GM12878 (cell line): ENCODE measurements around the gene DENND1C. TPM values are rescaled to one million over a fixed set of nuclear protein-coding genes. Genes with fewer than 3 reads are reported as not detected.

Experiments
- ATAC-seq: fragments of 200-7000 bp; cut with Tn5 transposase; 3 replicates; pipeline ENCODE4 v1.9.1; 2020; ENCODE audit warnings: mild to moderate bottlenecking, moderate library complexity
- BruUV-seq: library from RNA; stranded (reverse); fragments of 400-500 nt; replicated peaks from 2 replicates; lab custom pipeline; 2021; lab: Mats Ljungman, UMichigan
- CTCF ChIA-PET: fragments of 300-600 bp; sonication (Branson Sonifier 250); formaldehyde crosslinking; extraction: SDS; loops from one replicate; lab custom pipeline; 2021; ENCODE audit warnings: inconsistent platforms; lab: Yijun Ruan, JAX
- POLR2A ChIA-PET: fragments of 350-600 bp; formaldehyde crosslinking; extraction: SDS; loops from one replicate; lab custom pipeline; 2021; ENCODE audit warnings: inconsistent platforms; lab: Charles Lee
- RAD21 ChIA-PET: fragments of 300-600 bp; sonication (Branson Sonifier 250); formaldehyde crosslinking; loops from one replicate; lab custom pipeline; 2023; ENCODE audit warnings: antibody characterized with exemption; ENCODE audit not compliant: unreplicated experiment; lab: Charles Lee
- SMC1A ChIA-PET: fragments of 300-600 bp; sonication (Branson Sonifier 250); formaldehyde crosslinking; loops from one replicate; lab custom pipeline; 2023; ENCODE audit not compliant: unreplicated experiment, uncharacterized antibody; lab: Charles Lee
- DNase-seq: peaks from one replicate; pipeline ENCODE4 v3.0.0-alpha.2; 2011; ENCODE audit warnings: low read depth, low spot score
- FAIRE-seq: peaks from 3 replicates; lab custom pipeline; 2011; peaks lifted over from hg19 to GRCh38; lab: Jason Lieb, UNC
- H2AFZ ChIP-seq: 2 replicates; pipeline ENCODE4 v1.6.0; 2011; ENCODE audit warnings: low read depth, low read length, control low read depth; ENCODE audit not compliant: control insufficient read depth
- H3K27ac ChIP-seq: 2 replicates; pipeline ENCODE4 v1.5.1; 2011; ENCODE audit warnings: control low read depth; ENCODE audit not compliant: control insufficient read depth, insufficient read depth
- H3K27me3 ChIP-seq, 2 experiments: replicated peaks in 1 of 2; 2 replicates each; pipeline versions ENCODE4 v1.6.0 to v1.6.1; 2011; ENCODE audit warnings: low read length in 1 of 2; ENCODE audit not compliant: control insufficient read depth in 2 of 2, insufficient read depth in 2 of 2
- H3K36me3 ChIP-seq, 2 experiments: 2 replicates each; pipeline ENCODE4 v1.5.1; 2011; ENCODE audit warnings: low read length in 1 of 2; ENCODE audit not compliant: control insufficient read depth in 2 of 2, insufficient read depth in 2 of 2
- H3K4me1 ChIP-seq: 2 replicates; pipeline ENCODE4 v1.6.1; 2011; ENCODE audit warnings: mild to moderate bottlenecking, low read length, moderate library complexity, mixed read lengths; ENCODE audit not compliant: control insufficient read depth, insufficient read depth
- H3K4me2 ChIP-seq: 2 replicates; pipeline ENCODE4 v1.6.0; 2011; ENCODE audit warnings: control low read depth; ENCODE audit not compliant: control insufficient read depth, insufficient read depth
- H3K4me3 ChIP-seq: fragments of 200-600 bp; sonication (generic); 2 replicates; pipeline ENCODE4 v1.5.1; 2016
- H3K79me2 ChIP-seq: 2 replicates; pipeline ENCODE4 v1.6.0; 2011; ENCODE audit warnings: low read length; ENCODE audit not compliant: control insufficient read depth, insufficient read depth
- H3K9ac ChIP-seq: 2 replicates; pipeline ENCODE4 v1.8.0; 2011; ENCODE audit warnings: low read length, control low read depth, mixed read lengths; ENCODE audit not compliant: control insufficient read depth, insufficient read depth
- H3K9me3 ChIP-seq: replicated peaks from 3 replicates; pipeline ENCODE4 v1.5.1; 2011; ENCODE audit warnings: mild to moderate bottlenecking, low read length; ENCODE audit not compliant: control insufficient read depth, insufficient read depth
- H4K20me1 ChIP-seq: 2 replicates; pipeline ENCODE4 v1.6.0; 2011; ENCODE audit not compliant: control insufficient read depth, insufficient read depth
- ATF7 ChIP-seq: fragments of 450-650 bp; IDR thresholded peaks from 2 replicates; pipeline ENCODE4 v1.6.1; 2016; ENCODE audit warnings: low read depth, mild to moderate bottlenecking
- BCL3 ChIP-seq: IDR thresholded peaks from 2 replicates; pipeline ENCODE4 v1.6.1; 2011; ENCODE audit warnings: borderline replicate concordance, low read depth, mild to moderate bottlenecking, moderate library complexity, low read length; ENCODE audit not compliant: insufficient read depth, poor library complexity, severe bottlenecking
- JUNB ChIP-seq: IDR thresholded peaks from 2 replicates; pipeline ENCODE4 v1.6.1; 2016; ENCODE audit warnings: antibody characterized with exemption, mild to moderate bottlenecking
- NFIC ChIP-seq: IDR thresholded peaks from 2 replicates; pipeline ENCODE4 v1.6.1; 2012; ENCODE audit warnings: low read depth, mild to moderate bottlenecking, inconsistent platforms, low read length, moderate library complexity
- SREBF2 ChIP-seq: IDR thresholded peaks from 2 replicates; pipeline ENCODE4 v1.6.1; 2012; ENCODE audit warnings: mild to moderate bottlenecking, low read length
- STAT1 ChIP-seq: fragments of 450-650 bp; conservative IDR thresholded peaks from 2 replicates; pipeline ENCODE4 v1.6.1; 2014; ENCODE audit warnings: antibody characterized with exemption, mild to moderate bottlenecking
- ZBTB40 ChIP-seq: fragments of 450-650 bp; IDR thresholded peaks from 2 replicates; pipeline ENCODE4 v1.6.1; 2016; ENCODE audit warnings: mild to moderate bottlenecking, moderate library complexity, borderline replicate concordance
- WGBS: methylation state at CpG from one replicate; pipeline ENCODE4 v1.1.6; 2016; ENCODE audit warnings: low lambda C conversion rate; ENCODE audit not compliant: insufficient replicate concordance, insufficient coverage; ENCODE audit errors: missing lambda C conversion rate; 5-methylcytosine and 5-hydroxymethylcytosine counted together
- in situ Hi-C: fragments of 300-500 bp; cut with MboI; formaldehyde crosslinking; loops from 9 replicates; pipeline ENCODE4 v1.14.3; 2018; ENCODE audit warnings: mixed read lengths
- intact Hi-C: fragments of 100-400 bp; cut with micrococcal nuclease; formaldehyde crosslinking; loops from one replicate; pipeline ENCODE4 v1.14.2; 2022; ENCODE audit not compliant: unreplicated experiment
- polyA plus RNA-seq, 11 experiments: library from polyadenylated mRNA; depleted of rRNA in 4 of 11; unstranded in 6 of 11; stranded (reverse) in 5 of 11; fragments of >200 nt; fragmentation: Nextera tagmentation in 4 of 11; fragmentation: Illumina TruSeq in 1 of 11; extraction: Ambion mirVana in 4 of 11; extraction: Trizol in 1 of 11; gene quantifications; 1 replicate in 1 of 11; 2 replicates in 10 of 11; pipeline versions ENCODE4 v1.2.1 to v1.2.3, GENCODE V29; 2011 to 2016; ENCODE audit warnings: inconsistent platforms in 2 of 11, missing spikeins in 2 of 11, low read depth in 1 of 11
- total RNA-seq, 4 experiments: library from RNA; depleted of rRNA in 3 of 4; stranded (reverse); fragments of >200 nt in 3 of 4; fragmentation: Illumina TruSeq in 1 of 4; extraction: Trizol in 1 of 4; gene quantifications; 2 replicates each; pipeline versions ENCODE4 v1.2.1 to v1.2.3, GENCODE V29; 2013 to 2021

Gene DENND1C
- total and polyA plus RNA-seq, 10 of the 15 experiments (the other 5 are each of a cell fraction or from before 2014, with no cell fraction given), result 2.4 to 54.3 (median 32.7) TPM

- TF ChIP-seq NFIC (peak; percentile 23; the same call in 1 of the 2 replicates), ZBTB40 (peak; percentile 34; the same call in 1 of the 2 replicates), ATF7 (peak; percentile 24; the same call in 1 of the 2 replicates), STAT1 (no peak), JUNB (peak; percentile 57), BCL3 (peak; percentile 21), SREBF2 (no peak)
- ChIA-PET SMC1A (interaction anchor here (0.7 to 2.6 kb wide), 10 partner anchors 9 to 122 kb away, joined by 3 to 8 read pairs (median 5); partner anchors contain the start of gene TNFSF9), RAD21 (interaction anchor here (1.0 to 1.7 kb wide), 4 partner anchors 9 to 219 kb away, joined by 3 to 7 read pairs (median 4); partner anchors contain the start of genes GPR108 and TNFSF9), CTCF (interaction anchor here (1.2 to 3.7 kb wide), 2 partner anchors 82 to 112 kb away, joined by 3 to 13 read pairs; no protein-coding TSS in a partner anchor), POLR2A (interaction anchor here (0.8 to 4.0 kb wide), 10 partner anchors 9 to 150 kb away, joined by 3 to 15 read pairs (median 6); partner anchors contain the start of genes DENND1C, TNFSF14 and TNFSF9)
- H3K4me3 ChIP-seq, result peak overlapping the region; percentile 9; the same call in 1 of the 2 replicates
- peaks cover 14% of the 10 kb centered on the region for H3K79me2 ChIP-seq
- 0 out of 3 replicates have a peak, but pooled peaks have one; percentile 2 for ATAC-seq
- in situ Hi-C loops (loop anchor here (5.0 kb wide), 2 partner anchors 218 to 343 kb away; partner anchors contain the start of genes GPR108 and TRIP10), intact Hi-C loops (loop anchor here (2.0 kb wide), 1 partner anchor 14 kb away; no protein-coding TSS in a partner anchor)
- H3K4me2 ChIP-seq, result peak overlapping the region; percentile 99
- peak overlapping the region; percentile 4; the same call in 1 of the 2 replicates for H3K9ac ChIP-seq
- no peak for FAIRE-seq
- BruUV-seq, result no TSS peak
- WGBS, result 4% methylated on average over 2 of the region's 2 CpGs
- no peaks in the 10 kb centered on the region for H3K27me3 ChIP-seq
- H3K27ac ChIP-seq, result peak overlapping the region; percentile 98
- no peaks in the 10 kb centered on the region for H4K20me1 ChIP-seq
- DNase-seq, result no peak
- H3K9me3 ChIP-seq, result no peaks in the 10 kb centered on the region; the same call in 1 of the 3 replicates
- H2AFZ ChIP-seq, result no peak overlapping the region
- no peaks in the 10 kb centered on the region for H3K36me3 ChIP-seq
- H3K4me1 ChIP-seq, result peaks cover 51% of the 10 kb centered on the region
Observed at GRCh38 chr19:6519289-6519688, 37.7 kb upstream of the DENND1C start.
